ENCODE data around the gene UNC13A. TPM values are rescaled to one million over a fixed set of nuclear protein-coding genes. Genes with fewer than 3 reads are reported as not detected.

The UNC13A gene
- total RNA-seq, 6 experiments from 2014 or later: 0.07 to 0.71 (median 0.21) TPM

GRCh38 chr19:17579661-17580244, 108.4 kb downstream of the UNC13A start:
- Mint-ChIP-seq H3K27me3 (ENCODE audit: insufficient read depth) (peaks cover 4% of the 10 kb centered on the region), H3K4me3 (no peak overlapping the region), H3K36me3 (ENCODE audit: low read depth) (peaks cover 26% of the 10 kb centered on the region), H3K4me1 (ENCODE audit: low read depth) (0 out of 2 replicates have a peak, but pooled peaks cover 4% of the 10 kb centered on the region), H3K27ac (no peak overlapping the region; the same call in 1 of the 2 replicates), H3K9me3 (no peaks in the 10 kb centered on the region)
- TF ChIP-seq, protein P1, sequence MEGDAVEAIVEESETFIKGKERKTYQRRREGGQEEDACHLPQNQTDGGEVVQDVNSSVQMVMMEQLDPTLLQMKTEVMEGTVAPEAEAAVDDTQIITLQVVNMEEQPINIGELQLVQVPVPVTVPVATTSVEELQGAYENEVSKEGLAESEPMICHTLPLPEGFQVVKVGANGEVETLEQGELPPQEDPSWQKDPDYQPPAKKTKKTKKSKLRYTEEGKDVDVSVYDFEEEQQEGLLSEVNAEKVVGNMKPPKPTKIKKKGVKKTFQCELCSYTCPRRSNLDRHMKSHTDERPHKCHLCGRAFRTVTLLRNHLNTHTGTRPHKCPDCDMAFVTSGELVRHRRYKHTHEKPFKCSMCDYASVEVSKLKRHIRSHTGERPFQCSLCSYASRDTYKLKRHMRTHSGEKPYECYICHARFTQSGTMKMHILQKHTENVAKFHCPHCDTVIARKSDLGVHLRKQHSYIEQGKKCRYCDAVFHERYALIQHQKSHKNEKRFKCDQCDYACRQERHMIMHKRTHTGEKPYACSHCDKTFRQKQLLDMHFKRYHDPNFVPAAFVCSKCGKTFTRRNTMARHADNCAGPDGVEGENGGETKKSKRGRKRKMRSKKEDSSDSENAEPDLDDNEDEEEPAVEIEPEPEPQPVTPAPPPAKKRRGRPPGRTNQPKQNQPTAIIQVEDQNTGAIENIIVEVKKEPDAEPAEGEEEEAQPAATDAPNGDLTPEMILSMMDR (IDR thresholded peaks at IDR 0.05): no peak
- peak; percentile 23 for DNase-seq

GRCh38 chr19:17577457-17578097, 110.6 kb downstream of the UNC13A start:
- TF ChIP-seq, protein P1 (IDR thresholded peaks at IDR 0.05): no peak
- Mint-ChIP-seq H3K4me1 (ENCODE audit: low read depth) (0 out of 2 replicates have a peak, but pooled peaks cover 4% of the 10 kb centered on the region), H3K9me3 (no peaks in the 10 kb centered on the region), H3K4me3 (no peak overlapping the region), H3K27ac (no peak overlapping the region), H3K36me3 (ENCODE audit: low read depth) (peaks cover 29% of the 10 kb centered on the region), H3K27me3 (ENCODE audit: insufficient read depth) (peaks cover 2% of the 10 kb centered on the region; the same call in 1 of the 2 replicates)
- DNase-seq: no peak

GRCh38 chr19:17576758-17577456, 111.2 kb downstream of the UNC13A start:
- peaks cover 32% of the 10 kb centered on the region for H3K36me3 Mint-ChIP-seq (ENCODE audit: low read depth)
- H3K4me3 Mint-ChIP-seq: no peak overlapping the region
- H3K27ac Mint-ChIP-seq: no peak overlapping the region
- H3K9me3 Mint-ChIP-seq: no peaks in the 10 kb centered on the region
- 0 out of 2 replicates have a peak, but pooled peaks cover 4% of the 10 kb centered on the region for H3K4me1 Mint-ChIP-seq (ENCODE audit: low read depth)
- H3K27me3 Mint-ChIP-seq (ENCODE audit: insufficient read depth): peaks cover 2% of the 10 kb centered on the region; the same call in 1 of the 2 replicates
- no peak for DNase-seq
- TF ChIP-seq, protein P1 (IDR thresholded peaks at IDR 0.05): no peak

DNA sequence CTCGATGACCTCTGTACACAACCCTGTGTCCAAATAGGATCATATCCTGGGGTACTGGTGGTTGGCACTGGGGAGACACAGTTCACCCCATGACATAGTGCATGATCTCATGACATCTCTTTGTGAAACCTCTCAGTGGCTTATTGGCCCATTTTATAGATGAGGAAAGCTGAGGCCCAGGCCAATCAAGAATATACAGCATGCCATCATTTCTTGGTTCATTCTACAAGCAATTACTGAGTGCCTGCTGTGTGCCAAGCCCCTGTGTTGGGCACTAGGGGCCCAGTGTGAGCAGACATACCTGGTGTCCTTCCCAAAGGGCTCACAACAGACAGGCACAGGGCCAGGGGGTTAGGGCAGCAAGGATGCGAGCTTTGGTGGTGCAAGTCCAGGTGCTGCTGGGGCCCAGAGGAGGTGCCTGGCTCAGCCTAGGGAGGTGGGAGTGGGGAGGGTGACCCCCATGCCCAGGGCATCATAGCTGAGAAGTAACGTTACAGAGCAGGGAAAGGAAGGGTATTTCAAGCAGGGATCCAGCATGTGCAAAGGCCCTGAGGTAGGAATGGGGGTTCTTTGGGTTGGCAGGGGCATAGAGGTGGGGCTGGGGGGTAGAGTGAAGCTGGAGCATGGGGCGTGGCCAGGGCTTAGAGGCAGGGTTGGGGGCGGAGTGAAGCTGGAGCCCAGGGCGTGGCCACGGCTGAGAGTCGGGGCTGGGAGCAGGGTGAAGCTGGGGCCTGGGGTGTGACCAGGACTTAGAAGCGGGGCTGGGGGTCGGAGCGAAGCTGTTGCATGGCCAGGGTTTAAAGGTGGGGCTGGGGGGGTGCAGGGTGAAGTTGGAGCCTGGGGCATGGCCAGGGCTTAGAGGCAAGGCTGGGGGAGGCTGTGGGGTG, 112.0 kb downstream of the UNC13A start:
- peaks cover 2% of the 10 kb centered on the region; the same call in 1 of the 2 replicates for H3K27me3 Mint-ChIP-seq (ENCODE audit: insufficient read depth)
- TF ChIP-seq, protein P1 (IDR thresholded peaks at IDR 0.05): no peak
- DNase-seq: no peak
- no peaks in the 10 kb centered on the region for H3K9me3 Mint-ChIP-seq
- H3K36me3 Mint-ChIP-seq (ENCODE audit: low read depth): peaks cover 32% of the 10 kb centered on the region
- H3K4me1 Mint-ChIP-seq (ENCODE audit: low read depth): 0 out of 2 replicates have a peak, but pooled peaks cover 4% of the 10 kb centered on the region
- H3K4me3 Mint-ChIP-seq: no peak overlapping the region
- H3K27ac Mint-ChIP-seq: no peak overlapping the region

GRCh38 chr19:17572638-17573037, 115.5 kb downstream of the UNC13A start:
- Mint-ChIP-seq H3K36me3 (ENCODE audit: low read depth) (peaks cover 10% of the 10 kb centered on the region), H3K4me1 (ENCODE audit: low read depth) (no peaks in the 10 kb centered on the region), H3K9me3 (no peaks in the 10 kb centered on the region), H3K27ac (no peak overlapping the region), H3K27me3 (ENCODE audit: insufficient read depth) (no peaks in the 10 kb centered on the region; the same call in 1 of the 2 replicates), H3K4me3 (no peak overlapping the region)
- TF ChIP-seq, protein P1 (IDR thresholded peaks at IDR 0.05): no peak
- DNase-seq: no peak

All from HFFc6 (cell line).